Endothelial cell of umbilical vein (primary cell): ENCODE data around the gene TRMT2A.

Source experiments
- CTCF ChIP-seq, 2 donors: IDR thresholded peaks; 1 replicate in 1 of 2; 2 replicates in 1 of 2; pipeline ENCODE4 v1.5.1; 2011; ENCODE audit warnings: low read length in 2 of 2, mild to moderate bottlenecking in 2 of 2, moderate library complexity in 2 of 2, control low read depth in 1 of 2, inconsistent platforms in 1 of 2, low read depth in 1 of 2; ENCODE audit not compliant: insufficient read depth in 1 of 2; ENCODE audit errors: extremely low read depth in 1 of 2
- GATA2 ChIP-seq: IDR thresholded peaks from 2 replicates; pipeline ENCODE4 v1.7.0; 2011; ENCODE audit warnings: low read depth, mild to moderate bottlenecking, moderate library complexity, mixed read lengths, low read length; ENCODE audit not compliant: insufficient read length, insufficient read depth
- MAX ChIP-seq: IDR thresholded peaks from 2 replicates; pipeline ENCODE4 v1.6.1; 2011; ENCODE audit not compliant: insufficient read depth, insufficient read length
- POLR2A ChIP-seq: IDR thresholded peaks from 2 replicates; pipeline ENCODE4 v1.6.1; 2012; ENCODE audit warnings: low read depth, mild to moderate bottlenecking, control low read depth, low read length
- POLR2AphosphoS5 ChIP-seq: IDR thresholded peaks from 2 replicates; pipeline ENCODE4 v1.6.1; 2012; ENCODE audit warnings: low read depth, mild to moderate bottlenecking, control low read depth, low read length, moderate library complexity; ENCODE audit not compliant: insufficient read depth

GRCh38 chr22:20154602-20155187, 37.7 kb upstream of the TRMT2A start:
- TF ChIP-seq CTCF (IDR thresholded peaks at IDR 0.05; ENCODE audit: extremely low read depth in 1 of 2, insufficient read depth in 1 of 2, low read depth in 1 of 2, low read length in 2 of 2), result no peak
- TF ChIP-seq POLR2A, result no peak
- TF ChIP-seq MAX, result no peak
- TF ChIP-seq POLR2AphosphoS5, result no peak
- no peak for TF ChIP-seq GATA2
